Cardiac fibroblast (primary cell): ENCODE measurements around the gene ST8SIA6.

Experiments
- DNase-seq, 2 donors: peaks; one replicate each; pipeline versions ENCODE4 v3.0.0 to v3.0.0-alpha.2; 2010; ENCODE audit warnings: low read depth in 2 of 2
- H3K4me3 ChIP-seq, 2 donors: replicated peaks in 1 of 2; 1 replicate in 1 of 2; 2 replicates in 1 of 2; pipeline ENCODE4 v1.5.1; 2011; ENCODE audit warnings: low read depth in 2 of 2, low read length in 2 of 2, mild to moderate bottlenecking in 2 of 2, moderate library complexity in 1 of 2
- CTCF ChIP-seq: IDR thresholded peaks from one replicate; pipeline ENCODE4 v1.5.1; 2011; ENCODE audit warnings: low read depth, mild to moderate bottlenecking, low read length, inconsistent platforms

Gene ST8SIA6

GRCh38 chr10:17460756-17461155 is 6.4 kb upstream of the ST8SIA6 start:
- no peak overlapping the region for H3K4me3 ChIP-seq
- no peak for DNase-seq
- TF ChIP-seq CTCF: no peak

GRCh38 chr10:17457083-17457482 is 2.7 kb upstream of the ST8SIA6 start:
- H3K4me3 ChIP-seq: no peak overlapping the region
- DNase-seq: no peak
- no peak for TF ChIP-seq CTCF

- TF ChIP-seq CTCF: no peak
- no peak for DNase-seq
Observed at GRCh38 chr10:17456032-17456548, 1.7 kb upstream of the ST8SIA6 start.

GRCh38 chr10:17455015-17455520 is 673 bp upstream of the ST8SIA6 start:
- no peak overlapping the region for H3K4me3 ChIP-seq
- DNase-seq: no peak

More at GRCh38 chr10:17456032-17456548, 1.7 kb upstream of the ST8SIA6 start:
- H3K4me3 ChIP-seq: no peak overlapping the region

GRCh38 chr10:17453373-17454091 is 863 bp downstream of the ST8SIA6 start:
- DNase-seq: peak; percentile 18 to 20
- no peak for TF ChIP-seq CTCF
- H3K4me3 ChIP-seq: peak overlapping the region; percentile 38 to 46

More at GRCh38 chr10:17455015-17455520, 673 bp upstream of the ST8SIA6 start:
- TF ChIP-seq CTCF: no peak

- no peak for DNase-seq
- TF ChIP-seq CTCF: no peak
- no peak overlapping the region for H3K4me3 ChIP-seq
Observed at GRCh38 chr10:17453035-17453372, 1.4 kb downstream of the ST8SIA6 start.
